Heart left ventricle (tissue), 16 donors: ENCODE results near the gene LONP1. TPM values are rescaled to one million over a fixed set of nuclear protein-coding genes. Genes with fewer than 3 reads are reported as not detected.

Source experiments
- ATAC-seq, 4 donors: fragments of 200-7000 bp; cut with Tn5 transposase; one replicate each; pipeline ENCODE4 v1.9.1; 2020 to 2022; ENCODE audit warnings: moderate library complexity in 4 of 4, mild to moderate bottlenecking in 3 of 4, moderate number of reproducible peaks in 1 of 4
- DNase-seq, 5 donors: peaks; one replicate each; pipeline ENCODE4 v3.0.0-alpha.2; 2020
- H3K27ac ChIP-seq, 12 donors: fragments of 200-600 bp; sonication (generic) in 4 of 12; one replicate each; pipeline versions ENCODE4 v1.5.0 to v1.8.0; 2016 to 2022; ENCODE audit warnings: mild to moderate bottlenecking in 2 of 12
- H3K27me3 ChIP-seq, 9 donors: fragments of 200-600 bp; sonication (generic) in 2 of 9; one replicate each; pipeline versions ENCODE4 v1.5.1 to v1.8.0; 2016 to 2022; ENCODE audit warnings: mild to moderate bottlenecking in 3 of 9
- H3K36me3 ChIP-seq, 9 donors: fragments of 200-600 bp; sonication (generic) in 2 of 9; one replicate each; pipeline versions ENCODE4 v1.5.0 to v1.8.0; 2018 to 2022; ENCODE audit warnings: mild to moderate bottlenecking in 2 of 9
- H3K4me1 ChIP-seq, 12 donors: fragments of 200-600 bp; sonication (generic) in 4 of 12; one replicate each; pipeline versions ENCODE4 v1.5.0 to v1.8.0; 2016 to 2022; ENCODE audit warnings: mild to moderate bottlenecking in 3 of 12
- H3K4me3 ChIP-seq, 12 donors: fragments of 200-600 bp; sonication (generic) in 4 of 12; one replicate each; pipeline versions ENCODE4 v1.5.0 to v1.8.0; 2017 to 2022; ENCODE audit warnings: mild to moderate bottlenecking in 9 of 12, moderate library complexity in 4 of 12
- H3K9me3 ChIP-seq, 12 donors: fragments of 200-600 bp; sonication (generic) in 4 of 12; one replicate each; pipeline versions ENCODE4 v1.5.0 to v1.8.0; 2016 to 2022; ENCODE audit warnings: mild to moderate bottlenecking in 1 of 12
- CTCF ChIP-seq, 12 donors: fragments of 200-600 bp; sonication (generic) in 4 of 12; IDR thresholded peaks; one replicate each; pipeline versions ENCODE4 v1.5.0 to v1.8.0; 2018 to 2022; ENCODE audit warnings: antibody characterized with exemption in 12 of 12, mild to moderate bottlenecking in 5 of 12
- POLR2A ChIP-seq, 2 donors: fragments of 450-650 bp; IDR thresholded peaks; one replicate each; pipeline ENCODE4 v1.6.1; 2017; ENCODE audit warnings: antibody characterized with exemption in 2 of 2, mild to moderate bottlenecking in 2 of 2, moderate library complexity in 2 of 2
- WGBS, 4 donors: extraction: QIAGEN DNeasy Blood & Tissue Kit in 2 of 4; methylation state at CpG; one replicate each; pipeline versions ENCODE4 v1.1.5 to v1.1.7; 2013 to 2018; 5-methylcytosine and 5-hydroxymethylcytosine counted together
- intact Hi-C, 10 donors: fragments of 100-400 bp; cut with DNase I; formaldehyde crosslinking; loops; one replicate each; pipeline versions ENCODE4 v1.11.1 to v1.14.2; 2022
- polyA plus RNA-seq, 2 donors: library from polyadenylated mRNA; stranded (reverse); fragments of 200-250 nt; gene quantifications; one replicate each; pipeline ENCODE4 v1.2.3, GENCODE V29; 2013
- total RNA-seq, 9 donors: library from RNA; depleted of rRNA in 2 of 9; stranded (reverse); fragments of >200 nt in 2 of 9; fragmentation: NEBNext Ultra II Directional in 3 of 9; extraction: Animal tissue kit (Norgen Biotek cat#: 25700) in 3 of 9; gene quantifications; one replicate each; pipeline versions ENCODE4 v1.1.0 to v1.2.4, GENCODE V29; 2016 to 2023
- donor health status: ischemic (EF 13 %, LVEDD 7.1; RV severe dilation, severe dysfunction).
- donor health status: healthy with polysubstance abuse.
- donor health status: DM: no; HTN: yes; CAD: no.
- donor health status: DM: no; HTN: no; CAD: no.
- donor health status: ischemic (EF 25% LVEDD 6.9; RV normal size, moderate dysfunction).
- donor health status: ischemic (EF 25% LVEDD 5.7; RV mildly dilated, moderate dysfunction).
- donor health status: healthy.
- donor health status: DM: yes; HTN: yes; CAD: no.
- donor health status: ischemic (EF 35%, LVEDD 5.7; RV mildly dilated, moderate dysfunction).
- donor health status: nonischemic (EF 11% LVEDD 7.7; RV severe dilation, severe dysfunction).
- donor health status: DM: yes; HTN: yes; CAD: no.
- donor health status: PGD.
- donor health status: ischemic (EF 29% LVEDD 5.4; RV normal size, mild dysfunction).
- donor health status: nonischemic (EF 23%, LVEDD 6.1; RV moderate dilation, normal function).

LONP1 gene
- total and polyA plus RNA-seq, 11 donors, result 61.2 to 123 (median 94.6) TPM

GRCh38 chr19:5719274-5719960, 529 bp downstream of the LONP1 start:
- WGBS, 4 donors, result 0 to 2% (median 1%) methylated on average over 26 to 58 of the region's 58 CpGs
- DNase-seq (peak in 1 of 5 donors; percentile 37), ATAC-seq (peak in 1 of 4 donors; percentile 0)
- Histone ChIP-seq H3K27ac (peak overlapping the region; percentile 56 to 98 (median 94)), H3K36me3 (peaks cover 0 to 13% (median 0%) of the 10 kb centered on the region in 9 donors), H3K4me1 (peaks cover 2 to 38% (median 22%) of the 10 kb centered on the region in 12 donors), H3K9me3 (no peaks in the 10 kb centered on the region), H3K4me3 (peak overlapping the region; percentile 73 to 99 (median 88)), H3K27me3 (no peaks in the 10 kb centered on the region)
- TF ChIP-seq POLR2A (IDR thresholded peaks at IDR 0.05) (no peak), CTCF (IDR thresholded peaks at IDR 0.05) (no peak)
- intact Hi-C loops, result no loop called here

- 23 to 35% (median 29%) methylated on average over 11 of the region's 11 CpGs for WGBS, 4 donors
- peaks cover 0 to 18% (median 4%) of the 10 kb centered on the region in 9 donors for H3K36me3 ChIP-seq
- intact Hi-C loops, result no loop called here
- ATAC-seq (no peak), DNase-seq (no peak)
- no peak for TF ChIP-seq POLR2A (IDR thresholded peaks at IDR 0.05)
- TF ChIP-seq CTCF (IDR thresholded peaks at IDR 0.05), result no peak
- H3K4me3 ChIP-seq, result peak overlapping the region; percentile 73 to 99 (median 88)
- peaks cover 2 to 38% (median 22%) of the 10 kb centered on the region in 12 donors for H3K4me1 ChIP-seq
- H3K27me3 ChIP-seq, result no peaks in the 10 kb centered on the region
- H3K27ac ChIP-seq, result peak overlapping the region in 10 of 12 donors; percentile 43 to 98 (median 94)
- H3K9me3 ChIP-seq, result no peaks in the 10 kb centered on the region
Observed at GRCh38 chr19:5718579-5719273, 1.2 kb downstream of the LONP1 start.

GRCh38 chr19:5718037-5718578, 1.8 kb downstream of the LONP1 start:
- Histone ChIP-seq H3K27ac (peak overlapping the region in 10 of 12 donors; percentile 26 to 98 (median 70)), H3K36me3 (peaks cover 0 to 24% (median 10%) of the 10 kb centered on the region in 9 donors), H3K27me3 (no peaks in the 10 kb centered on the region), H3K4me1 (peaks cover 2 to 38% (median 22%) of the 10 kb centered on the region in 12 donors), H3K4me3 (peak overlapping the region in 6 of 12 donors; percentile 73 to 99 (median 82)), H3K9me3 (no peaks in the 10 kb centered on the region)
- DNase-seq (no peak), ATAC-seq (no peak)
- intact Hi-C loops, result no loop called here
- WGBS, 4 donors, result 57 to 71% (median 69%) methylated on average over 14 of the region's 14 CpGs
- TF ChIP-seq POLR2A (IDR thresholded peaks at IDR 0.05), result no peak
- TF ChIP-seq CTCF (IDR thresholded peaks at IDR 0.05), result no peak
